Measurements from ENCODE around the gene SMIM36.

GRCh38 chr17:55549140-55549539, 37.9 kb upstream of the SMIM36 start:
- peak; percentile 52 for TF ChIP-seq CTCF (conservative IDR thresholded peaks at IDR 0.05)
- no peak for TF ChIP-seq ZFX (IDR thresholded peaks at IDR 0.05)

Measured in C4-2B (cell line).